Thyroid gland (tissue), 4 donors: ENCODE measurements around the gene FAR2. TPM values are rescaled to one million over a fixed set of nuclear protein-coding genes. Genes with fewer than 3 reads are reported as not detected.
"Not testable (repeated sequence)": the region's sequence is repeated elsewhere in the genome, so short reads cannot be mapped to it uniquely, and the experiment has no call there.

Experiments
- DNase-seq, 2 donors: peaks; one replicate each; pipeline ENCODE4 v3.0.0-alpha.2; 2019
- H3K27ac ChIP-seq, 3 donors: fragments of 200-600 bp; sonication (generic); 1 replicate in 2 of 3; 2 replicates in 1 of 3; pipeline ENCODE4 v1.5.1; 2016 to 2019; ENCODE audit warnings: mild to moderate bottlenecking in 1 of 3, moderate library complexity in 1 of 3
- H3K27me3 ChIP-seq: fragments of 200-600 bp; sonication (generic); one replicate; pipeline ENCODE4 v1.5.1; 2019
- H3K36me3 ChIP-seq, 2 donors: fragments of 200-600 bp; sonication (generic); one replicate each; pipeline ENCODE4 v1.5.1; 2016 to 2019
- H3K4me1 ChIP-seq, 2 donors: fragments of 200-600 bp; sonication (generic); one replicate each; pipeline ENCODE4 v1.5.1; 2017 to 2019
- H3K4me3 ChIP-seq, 3 donors: fragments of 200-600 bp; sonication (generic); replicated peaks in 1 of 3; 1 replicate in 2 of 3; 2 replicates in 1 of 3; pipeline ENCODE4 v1.5.1; 2016; ENCODE audit warnings: mild to moderate bottlenecking in 1 of 3
- H3K9me3 ChIP-seq: fragments of 200-600 bp; sonication (generic); one replicate; pipeline ENCODE4 v1.5.1; 2017
- POLR2A ChIP-seq, 2 donors: fragments of 450-650 bp; IDR thresholded peaks; one replicate each; pipeline ENCODE4 v1.6.1; 2017; ENCODE audit warnings: antibody characterized with exemption in 2 of 2, mild to moderate bottlenecking in 2 of 2, moderate library complexity in 1 of 2
- WGBS, 2 donors: methylation state at CpG; one replicate each; pipeline ENCODE4 v1.1.5; 2017; 5-methylcytosine and 5-hydroxymethylcytosine counted together
- intact Hi-C: fragments of 100-400 bp; cut with DNase I; formaldehyde crosslinking; loops from one replicate; pipeline ENCODE4 v1.15.1; 2023
- total RNA-seq, 4 donors: library from RNA; depleted of rRNA; stranded (reverse); fragments of >200 nt; gene quantifications; one replicate each; pipeline ENCODE4 v1.2.3, GENCODE V29; 2016
- TF ChIP-seq, protein P1 (sequence below), 6 experiments: fragments of 200-600 bp in 3 of 6; fragments of 450-650 bp in 3 of 6; sonication (generic) in 3 of 6; IDR thresholded peaks; one replicate each; pipeline ENCODE4 v1.5.1; 2016 to 2019; ENCODE audit warnings: antibody characterized with exemption in 6 of 6, mild to moderate bottlenecking in 2 of 6, inconsistent platforms in 1 of 6, moderate library complexity in 1 of 6

Gene FAR2
- total RNA-seq, 4 donors from 2014 or later = 3.2 to 9.1 (median 4.3) TPM

DNA sequence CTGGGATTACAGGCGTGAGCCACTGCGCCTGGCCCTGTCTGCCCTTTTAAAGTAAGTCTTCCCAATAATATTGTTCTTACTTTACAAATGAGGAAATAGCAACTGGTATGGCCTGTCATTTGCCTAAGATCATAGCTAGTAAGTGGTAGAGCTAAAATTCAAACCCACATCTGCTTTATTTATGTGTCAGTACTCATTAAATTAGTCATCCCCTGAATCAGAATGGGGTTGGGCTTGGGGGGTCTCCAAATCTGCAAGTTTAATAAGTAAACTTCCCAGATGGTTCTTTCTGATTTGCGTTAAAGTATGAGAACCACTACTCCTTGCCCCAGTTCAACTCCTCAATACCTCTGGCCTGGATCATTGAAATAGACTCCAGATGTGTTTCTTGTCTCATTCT is 96.2 kb downstream of the FAR2 start:
- H3K36me3 ChIP-seq = no peaks in the 10 kb centered on the region
- 89 to 94% methylated on average over 3 of the region's 3 CpGs for WGBS, 2 donors
- H3K27ac ChIP-seq = no peak overlapping the region
- DNase-seq = no peak
- no peak overlapping the region for H3K4me3 ChIP-seq
- H3K27me3 ChIP-seq = no peaks in the 10 kb centered on the region
- TF ChIP-seq, protein P1, sequence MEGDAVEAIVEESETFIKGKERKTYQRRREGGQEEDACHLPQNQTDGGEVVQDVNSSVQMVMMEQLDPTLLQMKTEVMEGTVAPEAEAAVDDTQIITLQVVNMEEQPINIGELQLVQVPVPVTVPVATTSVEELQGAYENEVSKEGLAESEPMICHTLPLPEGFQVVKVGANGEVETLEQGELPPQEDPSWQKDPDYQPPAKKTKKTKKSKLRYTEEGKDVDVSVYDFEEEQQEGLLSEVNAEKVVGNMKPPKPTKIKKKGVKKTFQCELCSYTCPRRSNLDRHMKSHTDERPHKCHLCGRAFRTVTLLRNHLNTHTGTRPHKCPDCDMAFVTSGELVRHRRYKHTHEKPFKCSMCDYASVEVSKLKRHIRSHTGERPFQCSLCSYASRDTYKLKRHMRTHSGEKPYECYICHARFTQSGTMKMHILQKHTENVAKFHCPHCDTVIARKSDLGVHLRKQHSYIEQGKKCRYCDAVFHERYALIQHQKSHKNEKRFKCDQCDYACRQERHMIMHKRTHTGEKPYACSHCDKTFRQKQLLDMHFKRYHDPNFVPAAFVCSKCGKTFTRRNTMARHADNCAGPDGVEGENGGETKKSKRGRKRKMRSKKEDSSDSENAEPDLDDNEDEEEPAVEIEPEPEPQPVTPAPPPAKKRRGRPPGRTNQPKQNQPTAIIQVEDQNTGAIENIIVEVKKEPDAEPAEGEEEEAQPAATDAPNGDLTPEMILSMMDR (IDR thresholded peaks at IDR 0.05) = no peak
- no peak for TF ChIP-seq POLR2A (IDR thresholded peaks at IDR 0.05)
- intact Hi-C loops = no loop called here
- H3K9me3 ChIP-seq = no peaks in the 10 kb centered on the region
- H3K4me1 ChIP-seq = peaks cover 0 to 4% of the 10 kb centered on the region in 2 donors

DNA sequence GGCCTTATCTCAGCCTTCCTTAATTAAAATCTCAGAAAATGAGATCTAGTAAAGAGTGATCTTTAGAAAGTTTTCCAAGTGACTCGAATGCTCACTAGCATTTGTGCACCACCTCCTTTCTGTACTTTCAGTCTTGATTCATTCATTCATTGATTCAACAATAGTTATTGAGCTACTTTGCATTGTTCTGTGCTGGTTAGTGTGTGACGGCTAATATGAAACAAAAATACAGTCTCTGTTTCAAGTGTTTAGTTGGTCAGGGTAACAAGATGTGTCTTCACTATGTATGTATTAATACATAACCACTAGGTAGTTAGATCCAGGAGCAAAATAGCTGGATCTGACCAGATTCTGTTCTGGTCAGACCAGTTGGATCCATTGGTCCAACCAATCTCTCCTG is 100.9 kb downstream of the FAR2 start:
- Histone ChIP-seq H3K4me1 (no peaks in the 10 kb centered on the region), H3K27ac (no peak overlapping the region), H3K9me3 (no peaks in the 10 kb centered on the region), H3K27me3 (no peaks in the 10 kb centered on the region), H3K4me3 (no peak overlapping the region), H3K36me3 (no peaks in the 10 kb centered on the region)
- 89 to 92% methylated on average over 2 of the region's 2 CpGs for WGBS, 2 donors
- intact Hi-C loops = no loop called here
- no peak for DNase-seq
- TF ChIP-seq, protein P1 (IDR thresholded peaks at IDR 0.05) = no peak
- no peak for TF ChIP-seq POLR2A (IDR thresholded peaks at IDR 0.05)

DNA sequence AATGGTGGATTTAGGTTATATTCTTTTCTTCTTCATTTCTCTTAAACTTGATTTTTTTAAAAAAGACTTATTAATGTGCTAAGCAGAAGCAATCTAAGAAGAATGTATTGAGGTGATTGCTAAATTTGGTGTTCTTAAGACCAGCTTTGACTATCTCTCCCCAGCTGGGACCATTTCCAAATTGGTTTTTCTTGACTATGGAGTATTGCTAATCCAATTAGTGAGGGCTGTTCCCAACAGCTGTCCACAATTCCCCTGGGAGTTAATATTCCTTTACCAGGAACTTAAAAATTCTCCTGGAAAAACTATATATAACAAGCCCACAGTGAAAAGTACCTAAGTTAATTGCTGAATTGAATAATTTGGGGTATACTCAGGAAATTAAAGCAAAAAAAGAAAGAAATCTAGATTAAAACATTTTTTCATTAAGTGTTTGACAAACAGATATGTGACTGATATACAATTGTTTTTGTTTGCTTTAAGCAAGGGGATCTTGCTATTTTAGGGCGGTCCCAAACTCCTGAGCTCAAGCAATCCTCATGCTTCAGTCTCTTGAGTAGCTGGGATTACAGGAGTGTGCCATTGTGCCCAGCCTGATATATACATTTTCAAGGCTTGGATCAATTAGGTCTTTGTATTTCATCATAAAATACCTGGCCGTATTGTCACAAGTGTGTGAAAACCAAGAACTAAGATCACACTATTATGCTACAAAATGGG is 105.0 kb downstream of the FAR2 start:
- Histone ChIP-seq H3K4me3 (no peak overlapping the region), H3K36me3 (no peaks in the 10 kb centered on the region), H3K27me3 (no peaks in the 10 kb centered on the region), H3K27ac (no peak overlapping the region), H3K4me1 (no peaks in the 10 kb centered on the region), H3K9me3 (no peaks in the 10 kb centered on the region)
- no peak for DNase-seq
- TF ChIP-seq, protein P1 (IDR thresholded peaks at IDR 0.05) = no peak
- TF ChIP-seq POLR2A (IDR thresholded peaks at IDR 0.05) = no peak
- 92 to 93% methylated on average over 2 of the region's 2 CpGs for WGBS, 2 donors
- intact Hi-C loops = no loop called here

DNA sequence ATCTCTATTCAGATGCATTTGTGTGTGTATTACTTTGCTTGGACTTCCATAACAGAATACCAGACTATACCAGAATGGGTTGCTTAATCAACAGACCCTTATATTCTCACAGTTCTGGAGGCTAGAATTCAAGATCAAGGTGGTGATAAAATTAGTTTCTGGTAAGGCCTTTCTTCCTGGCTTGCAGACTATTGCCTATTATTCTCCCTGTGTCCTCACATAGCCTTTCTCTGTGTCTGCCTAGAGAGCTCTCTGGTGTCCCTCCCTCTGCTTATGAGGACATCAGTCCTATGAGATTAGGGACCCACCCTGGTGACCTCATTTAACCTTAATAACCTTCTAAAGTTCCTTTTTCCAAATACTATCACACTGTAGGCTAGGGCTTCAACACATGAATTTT is 106.0 kb downstream of the FAR2 start:
- Histone ChIP-seq H3K27ac (no peak overlapping the region), H3K4me3 (no peak overlapping the region), H3K9me3 (no peaks in the 10 kb centered on the region), H3K4me1 (no peaks in the 10 kb centered on the region), H3K27me3 (no peaks in the 10 kb centered on the region), H3K36me3 (no peaks in the 10 kb centered on the region)
- no peak for DNase-seq
- intact Hi-C loops = no loop called here
- no peak for TF ChIP-seq POLR2A (IDR thresholded peaks at IDR 0.05)
- TF ChIP-seq, protein P1 (IDR thresholded peaks at IDR 0.05) = no peak

DNA sequence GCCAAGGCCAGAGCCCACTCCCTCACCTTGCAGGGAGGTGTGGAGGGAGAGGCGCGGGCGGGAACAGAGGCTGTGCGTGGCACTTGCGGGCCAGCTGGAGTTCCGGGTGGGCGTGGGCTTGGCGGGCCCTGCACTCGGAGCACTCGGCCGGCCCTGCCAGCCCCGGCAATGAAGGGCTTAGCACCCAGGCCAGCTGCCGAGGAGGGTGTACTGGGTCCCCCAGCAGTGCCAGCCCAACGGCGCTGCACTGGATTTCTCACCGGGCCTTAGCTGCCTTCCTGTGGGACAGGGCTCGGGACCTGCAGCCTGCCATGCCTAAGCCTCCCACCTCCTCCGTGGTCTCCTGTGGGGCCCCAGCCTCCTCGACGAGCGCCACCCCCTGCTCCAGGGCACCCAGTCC is 107.5 kb downstream of the FAR2 start:
- WGBS, 2 donors = 90 to 100% methylated on average over 4 to 15 of the region's 21 CpGs
- intact Hi-C loops = no loop called here
- no peak for TF ChIP-seq POLR2A (IDR thresholded peaks at IDR 0.05)
- TF ChIP-seq, protein P1 (IDR thresholded peaks at IDR 0.05) = no peak

DNA sequence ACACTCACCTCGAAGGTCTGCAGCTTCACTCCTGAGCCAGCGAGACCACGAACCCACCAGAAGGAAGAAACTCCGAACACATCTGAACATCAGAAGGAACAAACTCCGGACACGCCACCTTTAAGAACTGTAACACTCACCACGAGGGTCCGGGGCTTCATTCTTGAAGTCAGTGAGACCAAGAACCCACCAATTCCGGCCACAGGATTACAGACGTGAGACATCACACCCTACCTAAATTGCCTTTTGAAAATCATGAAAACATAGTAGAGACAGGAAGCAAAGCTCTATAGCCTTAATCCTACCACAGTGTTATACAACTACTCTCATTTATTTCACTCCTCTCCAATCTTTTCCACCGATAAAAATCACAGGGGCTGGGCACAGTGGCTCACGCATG is 108.6 kb downstream of the FAR2 start:
- intact Hi-C loops = not testable (repeated sequence)
- WGBS, 2 donors = 83 to 95% methylated on average over 10 to 11 of the region's 12 CpGs

More for the DNA sequence above, 107.5 kb downstream of the FAR2 start:
- Histone ChIP-seq H3K27me3 (no peaks in the 10 kb centered on the region), H3K36me3 (no peaks in the 10 kb centered on the region), H3K4me3 (no peak overlapping the region), H3K9me3 (no peaks in the 10 kb centered on the region), H3K27ac (no peak overlapping the region), H3K4me1 (no peaks in the 10 kb centered on the region)
- no peak for DNase-seq

More for the DNA sequence above, 108.6 kb downstream of the FAR2 start:
- not testable (repeated sequence) for H3K27me3 ChIP-seq, H3K9me3 ChIP-seq, H3K4me3 ChIP-seq, DNase-seq, H3K4me1 ChIP-seq, H3K27ac ChIP-seq, H3K36me3 ChIP-seq
